WTC11 (cell line): Measurements from ENCODE around the gene LPAR3. TPM values are rescaled to one million over a fixed set of nuclear protein-coding genes. Genes with fewer than 3 reads are reported as not detected.

Experiments
- ATAC-seq: fragments of 200-7000 bp; cut with Tn5 transposase; 2 replicates; pipeline ENCODE4 v1.10.0; 2021; ENCODE audit warnings: mild to moderate bottlenecking, moderate library complexity
- Bru-seq: library from RNA; stranded (reverse); fragments of 400-500 nt; gene quantifications from one replicate; lab custom pipeline; 2021; lab: Mats Ljungman, UMichigan
- CTCF ChIA-PET: fragments of 300-600 bp; sonication (Branson Sonifier 250); formaldehyde crosslinking; loops from one replicate; lab custom pipeline; 2021; ENCODE audit warnings: antibody characterized with exemption; lab: Charles Lee
- POLR2A ChIA-PET: fragments of 350-600 bp; sonication (Branson Sonifier 250); formaldehyde crosslinking; loops from one replicate; lab custom pipeline; 2021; ENCODE audit warnings: antibody characterized with exemption; lab: Charles Lee
- DNase-seq: peaks from one replicate; pipeline ENCODE4 v3.0.0; 2021; ENCODE audit warnings: low spot score
- H3K27ac Mint-ChIP-seq: 2 replicates; pipeline ENCODE4 v1.8.0; 2021; ENCODE audit warnings: mixed read lengths
- H3K27me3 Mint-ChIP-seq: 2 replicates; pipeline ENCODE4 v1.8.0; 2021; ENCODE audit warnings: low read depth, mild to moderate bottlenecking, moderate library complexity, mixed read lengths
- H3K36me3 Mint-ChIP-seq: 2 replicates; pipeline ENCODE4 v1.8.0; 2021; ENCODE audit warnings: mixed read lengths
- H3K4me1 Mint-ChIP-seq: 2 replicates; pipeline ENCODE4 v1.8.0; 2022; ENCODE audit warnings: mixed read lengths
- H3K4me3 Mint-ChIP-seq: 2 replicates; pipeline ENCODE4 v1.8.0; 2021; ENCODE audit warnings: mild to moderate bottlenecking, moderate library complexity, mixed read lengths
- H3K9me3 Mint-ChIP-seq: 2 replicates; pipeline ENCODE4 v1.8.0; 2021; ENCODE audit warnings: mixed read lengths
- ARID4B ChIP-seq: sonication (generic); formaldehyde crosslinking; IDR thresholded peaks from 2 replicates; pipeline ENCODE4 v1.8.0; 2023; ENCODE audit warnings: missing genetic modification reagents, mild to moderate bottlenecking, borderline replicate concordance
- FOXP1 ChIP-seq: sonication (generic); formaldehyde crosslinking; IDR thresholded peaks from 2 replicates; pipeline ENCODE4 v1.8.0; 2022; ENCODE audit warnings: missing genetic modification reagents, mild to moderate bottlenecking, moderate library complexity, borderline replicate concordance
- IRF2 ChIP-seq: sonication (generic); formaldehyde crosslinking; IDR thresholded peaks from 2 replicates; pipeline ENCODE4 v1.8.0; 2022; ENCODE audit warnings: low read depth, missing genetic modification reagents, borderline replicate concordance
- KAT7 ChIP-seq: sonication (generic); formaldehyde crosslinking; IDR thresholded peaks from 2 replicates; pipeline ENCODE4 v1.8.1; 2023; ENCODE audit warnings: missing genetic modification reagents, mild to moderate bottlenecking, borderline replicate concordance
- MAX ChIP-seq: sonication (generic); formaldehyde crosslinking; IDR thresholded peaks from 2 replicates; pipeline ENCODE4 v1.8.0; 2022; ENCODE audit warnings: mild to moderate bottlenecking, missing genetic modification reagents
- NFYB ChIP-seq: sonication (generic); formaldehyde crosslinking; conservative IDR thresholded peaks from 2 replicates; pipeline ENCODE4 v1.8.0; 2022; ENCODE audit warnings: low read depth, missing genetic modification reagents
- RELA ChIP-seq: sonication (generic); formaldehyde crosslinking; IDR thresholded peaks from 2 replicates; pipeline ENCODE4 v1.8.1; 2022; ENCODE audit warnings: missing genetic modification reagents, mild to moderate bottlenecking, borderline replicate concordance
- SMAD4 ChIP-seq: sonication (generic); formaldehyde crosslinking; IDR thresholded peaks from 2 replicates; pipeline ENCODE4 v1.8.0; 2022; ENCODE audit warnings: mild to moderate bottlenecking, missing genetic modification reagents
- SP1 ChIP-seq: sonication (generic); formaldehyde crosslinking; conservative IDR thresholded peaks from 2 replicates; pipeline ENCODE4 v1.8.1; 2022; ENCODE audit warnings: missing genetic modification reagents
- ZNF423 ChIP-seq: fragments of 250-450 bp; sonication (Bioruptor Pico); IDR thresholded peaks from 2 replicates; pipeline ENCODE4 v2.1.2; 2022; ENCODE audit warnings: mild to moderate bottlenecking, moderate library complexity
- long read RNA-seq, 3 experiments: library from RNA in 1 of 3; library from capped mRNA in 1 of 3; library from polyadenylated mRNA in 1 of 3; unstranded in 2 of 3; stranded (forward) in 1 of 3; transcript quantifications; one replicate each; pipeline ENCODE4 v2.0.0, GENCODE V29; 2021
- total RNA-seq: library from RNA; stranded (reverse); gene quantifications from 3 replicates; pipeline ENCODE4 v1.2.3, GENCODE V29; 2021
- TF ChIP-seq, protein P1 (sequence below): sonication (generic); formaldehyde crosslinking; IDR thresholded peaks from 2 replicates; pipeline ENCODE4 v1.8.1; 2022; ENCODE audit warnings: mild to moderate bottlenecking, moderate library complexity, missing genetic modification reagents
- TF ChIP-seq, protein P2 (sequence below): sonication (generic); formaldehyde crosslinking; IDR thresholded peaks from 2 replicates; pipeline ENCODE4 v1.8.0; 2023; ENCODE audit warnings: mild to moderate bottlenecking, missing genetic modification reagents
- TF ChIP-seq, protein P3 (sequence below): sonication (generic); formaldehyde crosslinking; IDR thresholded peaks from 2 replicates; pipeline ENCODE4 v1.8.0; 2022; ENCODE audit warnings: mild to moderate bottlenecking, missing genetic modification reagents
- TF ChIP-seq, protein P4 (sequence below): sonication (generic); formaldehyde crosslinking; IDR thresholded peaks from 2 replicates; pipeline ENCODE4 v1.8.1; 2023; ENCODE audit warnings: mild to moderate bottlenecking, moderate library complexity, missing genetic modification reagents

Gene LPAR3, protein sequence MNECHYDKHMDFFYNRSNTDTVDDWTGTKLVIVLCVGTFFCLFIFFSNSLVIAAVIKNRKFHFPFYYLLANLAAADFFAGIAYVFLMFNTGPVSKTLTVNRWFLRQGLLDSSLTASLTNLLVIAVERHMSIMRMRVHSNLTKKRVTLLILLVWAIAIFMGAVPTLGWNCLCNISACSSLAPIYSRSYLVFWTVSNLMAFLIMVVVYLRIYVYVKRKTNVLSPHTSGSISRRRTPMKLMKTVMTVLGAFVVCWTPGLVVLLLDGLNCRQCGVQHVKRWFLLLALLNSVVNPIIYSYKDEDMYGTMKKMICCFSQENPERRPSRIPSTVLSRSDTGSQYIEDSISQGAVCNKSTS
- total RNA-seq (26.8 to 33.3 TPM (median 27.6 TPM) in 3 replicates), Bru-seq, nascent RNA (percentile 81 among the genes with signal in this experiment)
- long read RNA-seq, experiment 1, transcript LPAR3-201 (3 exons, 1,720 nt) = major isoform, 74 of 102 reads
- long read RNA-seq, experiment 1, transcript LPAR3-202 (2 exons, 3,345 nt) = minor isoform, 5 of 102 reads
- long read RNA-seq, experiment 1, partial matches to known transcripts = 1 of 102 reads
- long read RNA-seq, experiment 1, other reads (novel, unspliced or antisense) = 22 of 102 reads
- long read RNA-seq, experiment 2, partial matches to known transcripts = 0 of 30 reads
- long read RNA-seq, experiment 2, other reads (novel, unspliced or antisense) = 26 of 30 reads
- long read RNA-seq, experiment 3, partial matches to known transcripts = 0 of 3 reads
- long read RNA-seq, experiment 3, other reads (novel, unspliced or antisense) = 3 of 3 reads

GRCh38 chr1:84892705-84893618 lies at the start of gene LPAR3:
TSS of gene LPAR3 (minus strand) at chr1:84893206. CDS start at chr1:84866120, 27,086 bp downstream.
- peak; percentile 82 for DNase-seq
- H3K27ac Mint-ChIP-seq = peak within 1 kb of the TSS; percentile 63
- TF ChIP-seq RELA (peak; percentile 38; the same call in 1 of the 2 replicates), ARID4B (CRISPR knock-in tag) (peak; percentile 36; the same call in 1 of the 2 replicates), SMAD4 (CRISPR knock-in tag) (0 out of 2 replicates have a peak, but pooled peaks have one; percentile 13), NFYB (0 out of 2 replicates have a peak, but pooled peaks have one; percentile 9), ZNF423 (CRISPR knock-in tag) (0 out of 2 replicates have a peak, but pooled peaks have one; percentile 14), MAX (CRISPR knock-in tag) (peak; percentile 87), SP1 (CRISPR knock-in tag) (peak; percentile 58), IRF2 (CRISPR knock-in tag) (no peak), KAT7 (CRISPR knock-in tag) (peak; percentile 65; the same call in 1 of the 2 replicates), FOXP1 (CRISPR knock-in tag) (peak; percentile 71; the same call in 1 of the 2 replicates)
- TF ChIP-seq, protein P1, sequence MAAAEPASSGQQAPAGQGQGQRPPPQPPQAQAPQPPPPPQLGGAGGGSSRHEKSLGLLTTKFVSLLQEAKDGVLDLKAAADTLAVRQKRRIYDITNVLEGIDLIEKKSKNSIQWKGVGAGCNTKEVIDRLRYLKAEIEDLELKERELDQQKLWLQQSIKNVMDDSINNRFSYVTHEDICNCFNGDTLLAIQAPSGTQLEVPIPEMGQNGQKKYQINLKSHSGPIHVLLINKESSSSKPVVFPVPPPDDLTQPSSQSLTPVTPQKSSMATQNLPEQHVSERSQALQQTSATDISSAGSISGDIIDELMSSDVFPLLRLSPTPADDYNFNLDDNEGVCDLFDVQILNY (CRISPR knock-in tag) = no peak
- TF ChIP-seq, protein P2, sequence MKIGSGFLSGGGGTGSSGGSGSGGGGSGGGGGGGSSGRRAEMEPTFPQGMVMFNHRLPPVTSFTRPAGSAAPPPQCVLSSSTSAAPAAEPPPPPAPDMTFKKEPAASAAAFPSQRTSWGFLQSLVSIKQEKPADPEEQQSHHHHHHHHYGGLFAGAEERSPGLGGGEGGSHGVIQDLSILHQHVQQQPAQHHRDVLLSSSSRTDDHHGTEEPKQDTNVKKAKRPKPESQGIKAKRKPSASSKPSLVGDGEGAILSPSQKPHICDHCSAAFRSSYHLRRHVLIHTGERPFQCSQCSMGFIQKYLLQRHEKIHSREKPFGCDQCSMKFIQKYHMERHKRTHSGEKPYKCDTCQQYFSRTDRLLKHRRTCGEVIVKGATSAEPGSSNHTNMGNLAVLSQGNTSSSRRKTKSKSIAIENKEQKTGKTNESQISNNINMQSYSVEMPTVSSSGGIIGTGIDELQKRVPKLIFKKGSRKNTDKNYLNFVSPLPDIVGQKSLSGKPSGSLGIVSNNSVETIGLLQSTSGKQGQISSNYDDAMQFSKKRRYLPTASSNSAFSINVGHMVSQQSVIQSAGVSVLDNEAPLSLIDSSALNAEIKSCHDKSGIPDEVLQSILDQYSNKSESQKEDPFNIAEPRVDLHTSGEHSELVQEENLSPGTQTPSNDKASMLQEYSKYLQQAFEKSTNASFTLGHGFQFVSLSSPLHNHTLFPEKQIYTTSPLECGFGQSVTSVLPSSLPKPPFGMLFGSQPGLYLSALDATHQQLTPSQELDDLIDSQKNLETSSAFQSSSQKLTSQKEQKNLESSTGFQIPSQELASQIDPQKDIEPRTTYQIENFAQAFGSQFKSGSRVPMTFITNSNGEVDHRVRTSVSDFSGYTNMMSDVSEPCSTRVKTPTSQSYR (CRISPR knock-in tag) = no peak
- TF ChIP-seq, protein P3, sequence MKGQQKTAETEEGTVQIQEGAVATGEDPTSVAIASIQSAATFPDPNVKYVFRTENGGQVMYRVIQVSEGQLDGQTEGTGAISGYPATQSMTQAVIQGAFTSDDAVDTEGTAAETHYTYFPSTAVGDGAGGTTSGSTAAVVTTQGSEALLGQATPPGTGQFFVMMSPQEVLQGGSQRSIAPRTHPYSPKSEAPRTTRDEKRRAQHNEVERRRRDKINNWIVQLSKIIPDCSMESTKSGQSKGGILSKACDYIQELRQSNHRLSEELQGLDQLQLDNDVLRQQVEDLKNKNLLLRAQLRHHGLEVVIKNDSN (CRISPR knock-in tag) = 0 out of 2 replicates have a peak, but pooled peaks have one; percentile 2
- TF ChIP-seq, protein P4, sequence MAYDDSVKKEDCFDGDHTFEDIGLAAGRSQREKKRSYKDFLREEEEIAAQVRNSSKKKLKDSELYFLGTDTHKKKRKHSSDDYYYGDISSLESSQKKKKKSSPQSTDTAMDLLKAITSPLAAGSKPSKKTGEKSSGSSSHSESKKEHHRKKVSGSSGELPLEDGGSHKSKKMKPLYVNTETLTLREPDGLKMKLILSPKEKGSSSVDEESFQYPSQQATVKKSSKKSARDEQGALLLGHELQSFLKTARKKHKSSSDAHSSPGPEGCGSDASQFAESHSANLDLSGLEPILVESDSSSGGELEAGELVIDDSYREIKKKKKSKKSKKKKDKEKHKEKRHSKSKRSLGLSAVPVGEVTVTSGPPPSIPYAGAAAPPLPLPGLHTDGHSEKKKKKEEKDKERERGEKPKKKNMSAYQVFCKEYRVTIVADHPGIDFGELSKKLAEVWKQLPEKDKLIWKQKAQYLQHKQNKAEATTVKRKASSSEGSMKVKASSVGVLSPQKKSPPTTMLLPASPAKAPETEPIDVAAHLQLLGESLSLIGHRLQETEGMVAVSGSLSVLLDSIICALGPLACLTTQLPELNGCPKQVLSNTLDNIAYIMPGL = peak; percentile 61; the same call in 1 of the 2 replicates
- TF ChIP-seq, all 79 proteins: peak for 11
- CTCF ChIA-PET = interaction anchor here (0.8 to 2.7 kb wide), 3 partner anchors 52 to 169 kb away, joined by 3 to 18 read pairs (median 13); no protein-coding TSS in a partner anchor
- peak; percentile 82 for ATAC-seq
- Mint-ChIP-seq H3K4me3 (peak within 1 kb of the TSS; percentile 84), H3K36me3 (peaks cover 7% of the 10 kb centered on the region; the same call in 1 of the 2 replicates), H3K4me1 (peaks cover 60% of the 10 kb centered on the region), H3K27me3 (peaks cover 21% of the 10 kb centered on the region), H3K9me3 (no peaks in the 10 kb centered on the region)
- POLR2A ChIA-PET = interaction anchor here (0.6 to 1.3 kb wide), 3 partner anchors 20 to 113 kb away, joined by 3 to 7 read pairs (median 4); no protein-coding TSS in a partner anchor
